Activated CD8-positive, alpha-beta memory T cell treated with anti-CD3 and anti-CD28 coated beads for 1 hour (primary cell): ENCODE measurements around the gene GRIK2.
"Not testable (repeated sequence)": the region's sequence is repeated elsewhere in the genome, so short reads cannot be mapped to it uniquely, and the experiment has no call there.

Source experiments
- DNase-seq, 2 donors: peaks; one replicate each; pipeline ENCODE4 v3.0.0-alpha.2; 2020; ENCODE audit warnings: low read depth in 1 of 2; ENCODE audit errors: extremely low read depth in 1 of 2

The GRIK2 gene

GRCh38 chr6:101956961-101957360 lies 563.5 kb downstream of the GRIK2 start:
- DNase-seq = no peak

DNA sequence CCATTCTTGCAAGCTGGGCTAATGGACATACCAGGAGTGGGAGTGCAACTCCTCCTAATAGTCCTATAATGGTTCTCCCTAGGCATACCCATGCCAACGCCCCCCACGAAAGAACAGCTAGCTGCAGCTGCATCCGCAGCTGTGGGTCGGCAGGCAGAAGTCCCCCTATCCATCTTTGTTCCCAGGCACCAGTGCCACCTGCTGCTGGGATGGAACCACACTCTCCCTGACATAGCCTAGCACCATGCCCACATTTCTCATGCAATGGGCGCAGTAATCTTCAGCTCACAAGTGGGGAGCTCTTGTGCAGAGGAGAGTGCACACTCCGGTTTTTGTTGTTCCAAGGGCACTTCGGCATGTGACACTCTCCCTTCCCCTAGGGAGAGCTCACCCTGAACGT lies 567.8 kb downstream of the GRIK2 start:
- no peak for DNase-seq

DNA sequence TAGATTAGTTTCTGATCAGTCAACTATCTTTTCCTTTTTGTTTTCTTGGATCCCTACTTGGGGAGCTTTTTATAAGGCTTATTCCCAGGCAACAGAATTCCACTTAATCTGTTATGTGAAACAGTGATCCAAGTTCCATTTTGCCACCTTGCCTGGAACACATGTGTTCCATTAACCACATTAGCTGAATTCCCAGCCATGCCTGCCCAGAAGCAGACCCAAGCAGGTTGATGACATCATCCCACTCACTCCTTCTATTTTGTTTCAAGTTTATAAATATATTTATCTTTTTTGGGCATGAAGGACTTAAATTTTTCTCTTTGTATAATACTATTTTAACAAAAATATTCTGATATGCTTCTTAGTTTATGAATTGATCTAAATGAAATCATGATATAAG lies 587.4 kb downstream of the GRIK2 start:
- no peak for DNase-seq

- no peak for DNase-seq
These were observed 593.0 kb downstream of the GRIK2 start for GRCh38 chr6:101986476-101986875.

GRCh38 chr6:101992286-101992685 lies 598.8 kb downstream of the GRIK2 start:
- DNase-seq = no peak

DNA sequence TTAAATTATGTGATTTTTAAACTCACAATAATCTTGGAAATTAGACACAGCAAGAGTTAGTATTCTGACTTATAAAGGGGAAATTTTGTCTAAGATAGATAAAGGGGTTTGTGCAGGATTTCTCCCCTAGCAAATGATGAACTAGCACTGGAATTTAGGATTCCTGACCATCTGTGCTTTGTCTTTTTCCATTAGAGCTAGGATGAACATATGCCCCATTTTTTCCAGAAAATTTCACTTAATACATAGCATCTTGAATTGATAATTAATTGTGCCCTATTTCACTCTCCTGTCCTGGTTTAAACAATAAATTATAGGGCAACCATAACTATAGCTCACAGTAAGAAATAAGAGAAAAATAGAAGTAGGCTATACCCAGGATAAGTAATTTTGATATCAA lies 601.0 kb downstream of the GRIK2 start:
- no peak for DNase-seq

DNA sequence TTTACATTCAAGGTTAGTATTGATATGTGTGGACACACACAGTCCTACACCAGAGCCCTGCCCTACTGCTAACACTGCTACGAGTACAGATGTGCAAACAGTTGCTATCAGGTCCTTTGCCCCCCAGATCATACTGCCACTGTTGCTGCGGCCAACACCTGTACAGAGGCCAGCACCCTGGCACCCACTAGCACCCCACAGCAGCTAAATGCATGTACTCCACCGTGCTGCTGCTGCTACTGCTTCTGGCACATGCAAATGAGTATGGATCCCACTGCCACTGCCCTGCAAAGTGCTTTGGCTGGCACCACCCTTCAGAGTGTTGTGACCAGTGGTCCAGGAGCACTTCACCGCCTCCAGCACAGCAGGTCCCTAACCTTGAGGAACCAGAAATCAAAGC lies 621.9 kb downstream of the GRIK2 start:
- DNase-seq = no peak

- no peak for DNase-seq
These were observed 628.8 kb downstream of the GRIK2 start for GRCh38 chr6:102022281-102022680.

DNA sequence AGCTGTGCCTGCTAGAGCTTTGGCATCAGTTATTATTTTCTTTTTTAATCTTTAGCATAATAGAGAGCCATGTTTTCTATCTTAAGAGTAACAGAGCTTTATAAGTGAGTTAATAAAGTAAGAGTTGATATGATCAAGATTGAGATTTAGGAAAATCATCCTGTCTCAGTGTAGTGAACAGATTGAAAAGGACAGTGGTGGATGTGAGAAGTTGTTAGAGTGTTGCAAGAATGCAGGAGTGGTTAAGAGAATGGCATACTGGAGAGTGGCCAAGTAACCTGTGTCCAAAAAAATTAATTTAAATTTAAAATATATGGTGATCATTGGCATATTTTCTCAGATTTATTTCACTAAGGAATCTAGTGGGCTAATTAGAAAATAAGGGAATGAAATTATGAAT lies 629.3 kb downstream of the GRIK2 start:
- no peak for DNase-seq

GRCh38 chr6:102023977-102024657 lies 630.6 kb downstream of the GRIK2 start:
- DNase-seq = no peak

DNA sequence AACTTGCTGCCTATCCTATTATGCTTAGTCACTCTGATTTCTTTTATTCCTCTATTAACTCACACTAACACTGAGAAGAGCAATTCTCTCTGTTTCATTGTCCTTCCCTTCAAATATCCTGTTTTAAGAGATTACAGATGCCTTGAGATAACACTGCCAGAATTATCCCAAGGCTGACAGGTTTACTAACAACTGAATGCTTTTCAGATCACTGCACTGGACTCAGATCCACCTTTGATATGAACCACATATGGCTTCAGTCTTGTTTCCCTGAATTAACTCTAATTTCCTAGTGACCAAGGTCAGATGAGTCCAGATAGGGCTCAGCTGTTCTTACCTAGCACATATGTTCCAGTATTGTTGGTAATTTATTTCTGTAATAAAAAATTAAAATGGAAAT lies 633.1 kb downstream of the GRIK2 start:
- no peak for DNase-seq

- DNase-seq = no peak
These were observed 634.7 kb downstream of the GRIK2 start for GRCh38 chr6:102028176-102028575.

DNA sequence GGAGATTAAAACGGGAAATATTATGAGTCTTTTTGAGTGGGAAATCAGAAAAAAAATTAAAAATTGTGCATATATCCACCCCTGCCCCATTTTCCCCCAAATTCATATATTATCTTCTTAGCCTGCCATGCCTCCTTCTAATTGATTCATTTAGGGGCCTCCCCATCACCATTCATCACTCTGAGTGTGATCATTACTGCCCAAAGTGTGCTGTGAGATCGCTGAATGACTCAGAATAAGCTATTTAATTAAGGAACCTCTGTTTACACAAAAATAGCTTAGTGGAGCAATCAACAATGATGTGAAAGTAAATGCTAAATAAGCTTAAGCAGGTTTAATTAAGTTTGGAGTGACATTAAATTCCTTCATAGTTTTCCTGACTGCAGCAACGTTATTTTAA lies 645.5 kb downstream of the GRIK2 start:
- DNase-seq = no peak

- DNase-seq = no peak
These were observed 645.9 kb downstream of the GRIK2 start for GRCh38 chr6:102039441-102039840.

DNA sequence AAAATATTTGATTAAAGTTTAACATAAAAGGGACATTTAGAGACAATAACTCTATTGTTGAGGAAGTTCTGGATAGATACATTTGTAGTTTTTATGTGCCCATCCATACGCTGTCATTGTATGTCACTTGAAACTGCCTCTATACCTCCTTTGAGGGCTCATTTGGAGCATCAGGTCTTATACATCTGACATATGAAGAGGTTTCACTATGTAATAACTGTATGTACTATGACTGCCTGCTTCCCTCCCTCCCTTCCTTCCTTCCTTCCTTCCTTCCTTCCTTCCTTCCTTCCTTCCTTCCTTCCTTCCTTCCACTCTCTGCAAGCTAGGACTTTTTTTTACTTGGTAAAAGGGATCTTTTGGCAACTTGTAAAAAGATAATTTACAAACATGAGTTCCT lies 657.5 kb downstream of the GRIK2 start:
- no peak for DNase-seq

GRCh38 chr6:102051720-102052119 lies 658.2 kb downstream of the GRIK2 start:
- DNase-seq = no peak

GRCh38 chr6:102064142-102064541 lies 670.6 kb downstream of the GRIK2 start:
- DNase-seq = no peak

- DNase-seq = no peak
These were observed 672.8 kb downstream of the GRIK2 start for GRCh38 chr6:102066301-102066700.

GRCh38 chr6:102068349-102068929 lies 674.9 kb downstream of the GRIK2 start:
- no peak for DNase-seq

- DNase-seq = no peak
These were observed 682.0 kb downstream of the GRIK2 start for GRCh38 chr6:102075539-102075938.

GRCh38 chr6:102085257-102085656 lies 691.7 kb downstream of the GRIK2 start:
- DNase-seq = no peak

GRCh38 chr6:102088160-102088559 lies 694.7 kb downstream of the GRIK2 start:
- DNase-seq = not testable (repeated sequence)

DNA sequence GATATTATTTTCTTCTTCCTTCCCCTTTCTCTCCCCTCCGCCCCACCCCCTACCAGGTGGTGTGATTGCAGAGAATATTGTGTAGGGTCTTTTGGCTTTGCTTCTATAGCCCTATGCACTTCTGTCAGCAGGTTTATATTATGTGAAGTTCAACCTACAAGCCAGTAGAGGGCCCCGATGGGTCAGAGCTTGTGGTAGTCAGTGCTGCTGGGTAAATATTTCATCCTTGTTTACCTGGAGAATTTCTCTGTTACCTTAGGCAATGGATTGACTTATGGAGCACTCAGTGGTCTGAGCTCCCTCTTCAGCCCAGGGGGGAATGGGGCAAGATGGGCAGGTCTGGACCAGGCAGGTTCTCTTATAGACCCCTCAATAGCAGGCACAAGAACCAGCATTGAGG lies 720.9 kb downstream of the GRIK2 start:
- no peak for DNase-seq
